HG03095 (cell line): Measurements from ENCODE around the gene NOTCH1.

ENCODE experiments used
- ATAC-seq: cut with Tn5 transposase; IDR thresholded peaks from one replicate; pipeline ENCODE4 v1.9.1; 2021; ENCODE audit warnings: moderate library complexity; ENCODE audit not compliant: unreplicated experiment

NOTCH1 gene

GRCh38 chr9:136486823-136487620 is 58.8 kb downstream of the NOTCH1 start:
- ATAC-seq = no peak

GRCh38 chr9:136486131-136486530 is 59.7 kb downstream of the NOTCH1 start:
- no peak for ATAC-seq

GRCh38 chr9:136485049-136486045 is 60.5 kb downstream of the NOTCH1 start:
- no peak for ATAC-seq

- no peak for ATAC-seq
Observed at GRCh38 chr9:136484153-136485048, 61.4 kb downstream of the NOTCH1 start.

- peak; percentile 52 for ATAC-seq
Observed at GRCh38 chr9:136483589-136484152, 62.2 kb downstream of the NOTCH1 start.

GRCh38 chr9:136482793-136483588 is 62.9 kb downstream of the NOTCH1 start, which contains the start of gene SEC16A:
TSS of gene SEC16A (minus strand) at chr9:136483040. CDS start at chr9:136477615, 5,425 bp downstream.
- peak; percentile 41 for ATAC-seq

- no peak for ATAC-seq
Observed at GRCh38 chr9:136482046-136482792, 63.6 kb downstream of the NOTCH1 start.

- ATAC-seq = no peak
Observed at GRCh38 chr9:136481558-136481957, 64.3 kb downstream of the NOTCH1 start.

GRCh38 chr9:136476369-136477150 is 69.3 kb downstream of the NOTCH1 start:
- no peak for ATAC-seq

- ATAC-seq = no peak
Observed at GRCh38 chr9:136474974-136475865, 70.6 kb downstream of the NOTCH1 start.

- ATAC-seq = no peak
Observed at GRCh38 chr9:136474021-136474640, 71.7 kb downstream of the NOTCH1 start.

GRCh38 chr9:136473354-136473721 is 72.5 kb downstream of the NOTCH1 start:
- no peak for ATAC-seq

GRCh38 chr9:136472640-136473353 is 73.1 kb downstream of the NOTCH1 start:
- ATAC-seq = no peak

- ATAC-seq = no peak
Observed at GRCh38 chr9:136471802-136472487, 73.9 kb downstream of the NOTCH1 start.

- no peak for ATAC-seq
Observed at GRCh38 chr9:136470792-136471469, 74.9 kb downstream of the NOTCH1 start.
